Body of pancreas (tissue), 4 donors: ENCODE results near the gene PAWR. TPM values are rescaled to one million over a fixed set of nuclear protein-coding genes. Genes with fewer than 3 reads are reported as not detected.
A peak's percentile ranks its signal among the peaks of the same experiment; 100 is the strongest.
"Not testable (repeated sequence)": the region's sequence is repeated elsewhere in the genome, so short reads cannot be mapped to it uniquely, and the experiment has no call there.

ENCODE experiments used
- ATAC-seq: fragments of 150-250 bp; one replicate; pipeline ENCODE4 v1.9.1; 2016
- DNase-seq, 4 donors: peaks; one replicate each; pipeline ENCODE4 v3.0.0-alpha.2; 2019
- H3K27ac ChIP-seq, 4 donors: fragments of 200-600 bp; sonication (generic); 1 replicate in 3 of 4; 2 replicates in 1 of 4; pipeline versions ENCODE4 v1.5.1 to v1.6.1; 2016 to 2019; ENCODE audit warnings: mild to moderate bottlenecking in 1 of 4, mixed read lengths in 1 of 4, moderate library complexity in 1 of 4
- H3K27me3 ChIP-seq, 2 donors: fragments of 200-600 bp; sonication (generic); one replicate each; pipeline ENCODE4 v1.6.0; 2016; ENCODE audit warnings: mild to moderate bottlenecking in 1 of 2
- H3K36me3 ChIP-seq, 2 donors: fragments of 200-600 bp; sonication (generic); replicated peaks in 1 of 2; 2 replicates each; pipeline ENCODE4 v1.5.1; 2016; ENCODE audit warnings: low read depth in 2 of 2; ENCODE audit not compliant: insufficient read depth in 1 of 2
- H3K4me1 ChIP-seq: fragments of 200-600 bp; sonication (generic); one replicate; pipeline ENCODE4 v1.6.0; 2016
- H3K4me3 ChIP-seq, 2 donors: fragments of 200-600 bp; sonication (generic); 1 replicate in 1 of 2; 2 replicates in 1 of 2; pipeline ENCODE4 v1.5.1; 2016 to 2019
- H3K9me3 ChIP-seq, 3 donors: fragments of 200-600 bp; sonication (generic); 1 replicate in 2 of 3; 2 replicates in 1 of 3; pipeline ENCODE4 v1.5.1; 2016
- CTCF ChIP-seq, 7 experiments: fragments of 450-650 bp in 4 of 7; fragments of 200-600 bp in 3 of 7; sonication (generic) in 3 of 7; IDR thresholded peaks; one replicate each; pipeline ENCODE4 v1.5.1; 2016 to 2019; ENCODE audit warnings: antibody characterized with exemption in 7 of 7
- POLR2A ChIP-seq, 3 donors: fragments of 450-650 bp; IDR thresholded peaks; one replicate each; pipeline ENCODE4 v1.6.1; 2016; ENCODE audit warnings: antibody characterized with exemption in 3 of 3, mild to moderate bottlenecking in 2 of 3
- WGBS, 2 donors: methylation state at CpG; one replicate each; pipeline ENCODE4 v1.1.5; 2017; 5-methylcytosine and 5-hydroxymethylcytosine counted together
- intact Hi-C: fragments of 100-400 bp; cut with DNase I; formaldehyde crosslinking; loops from one replicate; pipeline ENCODE4 v1.15.1; 2023
- total RNA-seq, 2 donors: library from RNA; depleted of rRNA; stranded (reverse); fragments of >200 nt; gene quantifications; one replicate each; pipeline ENCODE4 v1.1.0, GENCODE V29; 2016

The PAWR gene
- total RNA-seq, 2 donors from 2014 or later = 19.8 to 49.0 TPM

- Histone ChIP-seq H3K4me1 (no peaks in the 10 kb centered on the region), H3K36me3 (no peaks in the 10 kb centered on the region), H3K27me3 (no peaks in the 10 kb centered on the region), H3K4me3 (no peak overlapping the region), H3K27ac (no peak overlapping the region), H3K9me3 (peaks cover 0 to 6% (median 0%) of the 10 kb centered on the region in 3 donors)
- ATAC-seq (no peak), DNase-seq (no peak)
- no peak for TF ChIP-seq POLR2A (IDR thresholded peaks at IDR 0.05)
- whole genome bisulfite sequencing, 2 donors = 90 to 97% methylated on average over 4 to 19 of the region's 22 CpGs
- intact Hi-C loops = no loop called here
Measured at GRCh38 chr12:79573820-79574219, 116.9 kb downstream of the PAWR start.

GRCh38 chr12:79569679-79570078 lies 121.1 kb downstream of the PAWR start:
- Histone ChIP-seq H3K4me3 (no peak overlapping the region), H3K27ac (no peak overlapping the region), H3K9me3 (peaks cover 0 to 6% (median 0%) of the 10 kb centered on the region in 3 donors), H3K4me1 (peaks cover 6% of the 10 kb centered on the region), H3K36me3 (no peaks in the 10 kb centered on the region), H3K27me3 (no peaks in the 10 kb centered on the region)
- intact Hi-C loops = no loop called here
- TF ChIP-seq POLR2A (IDR thresholded peaks at IDR 0.05) (no peak), CTCF (IDR thresholded peaks at IDR 0.05) (no peak)
- ATAC-seq = no peak
- DNase-seq = no peak
- 92 to 100% methylated on average over 1 to 3 of the region's 3 CpGs for WGBS, 2 donors

GRCh38 chr12:79567175-79567563 lies 123.6 kb downstream of the PAWR start:
- intact Hi-C loops = no loop called here
- 78 to 91% methylated on average over 1 of the region's 1 CpG for WGBS, 2 donors
- Histone ChIP-seq H3K27ac (peak overlapping the region in 2 of 4 donors; percentile 52 to 62), H3K4me3 (no peak overlapping the region), H3K27me3 (no peaks in the 10 kb centered on the region), H3K9me3 (peaks cover 0 to 4% (median 0%) of the 10 kb centered on the region in 3 donors), H3K4me1 (peaks cover 6% of the 10 kb centered on the region), H3K36me3 (no peaks in the 10 kb centered on the region)
- ATAC-seq = no peak
- no peak for TF ChIP-seq POLR2A (IDR thresholded peaks at IDR 0.05)
- DNase-seq = no peak

GRCh38 chr12:79566452-79567174 lies 124.2 kb downstream of the PAWR start:
- WGBS, 2 donors = 56 to 65% methylated on average over 4 of the region's 4 CpGs
- peak; percentile 79 for ATAC-seq
- intact Hi-C loops = no loop called here

GRCh38 chr12:79564727-79565350 lies 125.9 kb downstream of the PAWR start:
- Histone ChIP-seq H3K9me3 (peaks cover 0 to 12% (median 0%) of the 10 kb centered on the region in 3 donors), H3K4me1 (peaks cover 16% of the 10 kb centered on the region)
- DNase-seq, ATAC-seq, H3K4me3 ChIP-seq, H3K27ac ChIP-seq, H3K36me3 ChIP-seq, intact Hi-C loops, H3K27me3 ChIP-seq: not testable (repeated sequence)
- WGBS, 2 donors = 97 to 98% methylated on average over 15 to 29 of the region's 29 CpGs

More at GRCh38 chr12:79566452-79567174, 124.2 kb downstream of the PAWR start:
- Histone ChIP-seq H3K9me3 (peaks cover 0 to 9% (median 0%) of the 10 kb centered on the region in 3 donors), H3K4me1 (peaks cover 6% of the 10 kb centered on the region), H3K4me3 (no peak overlapping the region), H3K27me3 (no peaks in the 10 kb centered on the region), H3K36me3 (no peaks in the 10 kb centered on the region), H3K27ac (peak overlapping the region in 3 of 4 donors; percentile 30 to 62 (median 52))
- no peak for DNase-seq
- no peak for TF ChIP-seq CTCF (IDR thresholded peaks at IDR 0.05)

- H3K36me3 ChIP-seq = no peaks in the 10 kb centered on the region
- no peaks in the 10 kb centered on the region for H3K27me3 ChIP-seq
- peaks cover 33% of the 10 kb centered on the region for H3K4me1 ChIP-seq
- intact Hi-C loops = no loop called here
- no peak for DNase-seq
- WGBS, 2 donors = 57 to 72% methylated on average over 3 of the region's 3 CpGs
- no peak for ATAC-seq
- TF ChIP-seq POLR2A (IDR thresholded peaks at IDR 0.05) (no peak), CTCF (IDR thresholded peaks at IDR 0.05) (no peak)
- H3K9me3 ChIP-seq = peaks cover 0 to 12% (median 0%) of the 10 kb centered on the region in 3 donors
- H3K27ac ChIP-seq = peak overlapping the region in 1 of 4 donors; percentile 15
- no peak overlapping the region for H3K4me3 ChIP-seq
Measured at GRCh38 chr12:79563021-79563740, 127.6 kb downstream of the PAWR start.
